Suprapubic skin (tissue), 4 donors: Measurements from ENCODE around the gene NKRF. TPM values are rescaled to one million over a fixed set of nuclear protein-coding genes. Genes with fewer than 3 reads are reported as not detected.
A peak's percentile ranks its signal among the peaks of the same experiment; 100 is the strongest.

Experiments
- DNase-seq, 2 donors: peaks; one replicate each; pipeline ENCODE4 v3.0.0-alpha.2; 2019; ENCODE audit warnings: low spot score in 2 of 2
- H3K27ac ChIP-seq: fragments of 200-600 bp; sonication (generic); one replicate; pipeline ENCODE4 v1.5.1; 2019
- H3K27me3 ChIP-seq: fragments of 200-600 bp; sonication (generic); one replicate; pipeline ENCODE4 v1.5.1; 2019
- H3K36me3 ChIP-seq: fragments of 200-600 bp; sonication (generic); one replicate; pipeline ENCODE4 v1.5.1; 2019
- H3K4me1 ChIP-seq: fragments of 200-600 bp; sonication (generic); one replicate; pipeline ENCODE4 v1.5.1; 2019
- H3K4me3 ChIP-seq: fragments of 200-600 bp; sonication (generic); one replicate; pipeline ENCODE4 v1.5.1; 2019; ENCODE audit warnings: mild to moderate bottlenecking
- H3K9me3 ChIP-seq: fragments of 200-600 bp; sonication (generic); one replicate; pipeline ENCODE4 v1.5.1; 2019
- EP300 ChIP-seq: sonication (generic); formaldehyde crosslinking; IDR thresholded peaks from one replicate; pipeline ENCODE4 v1.6.1; 2017; ENCODE audit warnings: antibody characterized with exemption
- POLR2A ChIP-seq, 2 donors: fragments of 450-650 bp; IDR thresholded peaks; one replicate each; pipeline ENCODE4 v1.6.1; 2017; ENCODE audit warnings: antibody characterized with exemption in 2 of 2, mild to moderate bottlenecking in 2 of 2, moderate library complexity in 2 of 2
- POLR2AphosphoS5 ChIP-seq, 3 donors: sonication (generic); formaldehyde crosslinking; IDR thresholded peaks; one replicate each; pipeline ENCODE4 v1.6.1; 2017; ENCODE audit warnings: antibody characterized with exemption in 3 of 3
- WGBS: methylation state at CpG from one replicate; pipeline ENCODE4 v1.1.5; 2018; 5-methylcytosine and 5-hydroxymethylcytosine counted together
- total RNA-seq, 4 donors: library from RNA; depleted of rRNA; stranded (reverse); fragments of >200 nt; gene quantifications; one replicate each; pipeline ENCODE4 v1.1.0, GENCODE V29; 2016
- TF ChIP-seq, protein P1 (sequence below), 2 donors: fragments of 200-600 bp in 1 of 2; fragments of 450-650 bp in 1 of 2; sonication (generic) in 1 of 2; IDR thresholded peaks; one replicate each; pipeline ENCODE4 v1.5.1; 2016 to 2019; ENCODE audit warnings: antibody characterized with exemption in 2 of 2, mild to moderate bottlenecking in 1 of 2, moderate library complexity in 1 of 2

The NKRF gene
- total RNA-seq, 4 donors from 2014 or later = 9.7 to 13.6 (median 11.9) TPM

DNA sequence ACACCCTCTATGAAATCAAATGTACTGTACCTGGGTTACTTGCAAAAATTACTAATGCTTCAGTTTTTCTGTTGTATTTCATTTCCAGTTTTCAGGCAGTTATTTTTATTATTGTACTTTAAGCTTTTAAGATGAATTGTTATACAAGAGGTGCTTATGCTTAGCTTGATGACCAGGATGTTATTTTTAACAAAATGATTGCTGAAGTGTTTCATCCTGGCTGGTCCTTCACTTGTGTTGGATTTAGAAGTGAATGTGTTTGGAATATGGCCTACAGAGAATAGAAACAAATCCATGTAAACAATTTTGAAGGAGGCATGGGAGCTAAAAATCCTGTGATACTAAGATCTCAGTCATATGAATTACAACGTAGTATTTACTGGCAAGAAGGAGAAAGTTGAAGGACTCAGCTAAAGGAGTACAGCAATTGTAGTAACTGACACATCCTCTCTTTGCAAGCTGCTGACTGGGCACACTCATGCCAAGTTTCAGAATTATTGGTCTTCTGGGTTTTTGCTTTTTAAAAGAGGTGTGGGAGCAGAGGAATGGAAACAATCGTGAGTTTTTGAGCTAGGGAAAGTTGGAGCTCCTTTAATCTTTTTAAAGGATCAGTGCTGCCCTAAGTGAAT is 22.7 kb downstream of the NKRF start:
- H3K27ac ChIP-seq = no peak overlapping the region
- DNase-seq = no peak

DNA sequence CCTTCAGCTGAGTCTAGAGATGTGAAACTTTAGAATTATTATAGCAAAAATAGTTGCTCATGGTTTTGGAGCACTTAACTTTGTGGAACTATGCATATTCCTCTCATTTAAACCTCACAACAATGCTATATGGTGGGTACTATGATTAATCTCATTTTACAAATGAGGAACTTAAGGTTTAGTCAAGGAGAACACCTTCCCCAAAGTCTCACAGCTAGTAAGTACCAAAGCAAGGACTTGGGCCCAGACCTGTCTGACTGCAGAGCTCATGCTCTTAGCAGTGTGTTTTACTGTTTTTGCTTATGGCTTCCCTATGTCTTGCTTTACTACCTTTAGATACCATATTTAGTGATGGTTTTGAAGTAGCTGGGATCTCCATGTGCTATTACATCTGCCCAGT is 26.8 kb downstream of the NKRF start:
- DNase-seq = no peak
- no peaks in the 10 kb centered on the region for H3K9me3 ChIP-seq
- no peak overlapping the region for H3K27ac ChIP-seq
- no peaks in the 10 kb centered on the region for H3K36me3 ChIP-seq
- no peak for TF ChIP-seq EP300
- TF ChIP-seq POLR2AphosphoS5 (IDR thresholded peaks at IDR 0.05) = no peak
- TF ChIP-seq, protein P1, sequence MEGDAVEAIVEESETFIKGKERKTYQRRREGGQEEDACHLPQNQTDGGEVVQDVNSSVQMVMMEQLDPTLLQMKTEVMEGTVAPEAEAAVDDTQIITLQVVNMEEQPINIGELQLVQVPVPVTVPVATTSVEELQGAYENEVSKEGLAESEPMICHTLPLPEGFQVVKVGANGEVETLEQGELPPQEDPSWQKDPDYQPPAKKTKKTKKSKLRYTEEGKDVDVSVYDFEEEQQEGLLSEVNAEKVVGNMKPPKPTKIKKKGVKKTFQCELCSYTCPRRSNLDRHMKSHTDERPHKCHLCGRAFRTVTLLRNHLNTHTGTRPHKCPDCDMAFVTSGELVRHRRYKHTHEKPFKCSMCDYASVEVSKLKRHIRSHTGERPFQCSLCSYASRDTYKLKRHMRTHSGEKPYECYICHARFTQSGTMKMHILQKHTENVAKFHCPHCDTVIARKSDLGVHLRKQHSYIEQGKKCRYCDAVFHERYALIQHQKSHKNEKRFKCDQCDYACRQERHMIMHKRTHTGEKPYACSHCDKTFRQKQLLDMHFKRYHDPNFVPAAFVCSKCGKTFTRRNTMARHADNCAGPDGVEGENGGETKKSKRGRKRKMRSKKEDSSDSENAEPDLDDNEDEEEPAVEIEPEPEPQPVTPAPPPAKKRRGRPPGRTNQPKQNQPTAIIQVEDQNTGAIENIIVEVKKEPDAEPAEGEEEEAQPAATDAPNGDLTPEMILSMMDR (IDR thresholded peaks at IDR 0.05) = no peak
- H3K4me3 ChIP-seq = no peak overlapping the region
- no peaks in the 10 kb centered on the region for H3K27me3 ChIP-seq
- H3K4me1 ChIP-seq = peaks cover 11% of the 10 kb centered on the region

More for the DNA sequence above, 22.7 kb downstream of the NKRF start:
- H3K4me3 ChIP-seq = no peak overlapping the region
- no peak for TF ChIP-seq POLR2AphosphoS5 (IDR thresholded peaks at IDR 0.05)
- no peak for TF ChIP-seq EP300
- no peak for TF ChIP-seq POLR2A (IDR thresholded peaks at IDR 0.05)
- TF ChIP-seq, protein P1 (IDR thresholded peaks at IDR 0.05) = no peak
- no peaks in the 10 kb centered on the region for H3K4me1 ChIP-seq
- H3K9me3 ChIP-seq = no peaks in the 10 kb centered on the region
- no peaks in the 10 kb centered on the region for H3K27me3 ChIP-seq
- H3K36me3 ChIP-seq = no peaks in the 10 kb centered on the region
- 63% methylated on average over 2 of the region's 2 CpGs for WGBS

DNA sequence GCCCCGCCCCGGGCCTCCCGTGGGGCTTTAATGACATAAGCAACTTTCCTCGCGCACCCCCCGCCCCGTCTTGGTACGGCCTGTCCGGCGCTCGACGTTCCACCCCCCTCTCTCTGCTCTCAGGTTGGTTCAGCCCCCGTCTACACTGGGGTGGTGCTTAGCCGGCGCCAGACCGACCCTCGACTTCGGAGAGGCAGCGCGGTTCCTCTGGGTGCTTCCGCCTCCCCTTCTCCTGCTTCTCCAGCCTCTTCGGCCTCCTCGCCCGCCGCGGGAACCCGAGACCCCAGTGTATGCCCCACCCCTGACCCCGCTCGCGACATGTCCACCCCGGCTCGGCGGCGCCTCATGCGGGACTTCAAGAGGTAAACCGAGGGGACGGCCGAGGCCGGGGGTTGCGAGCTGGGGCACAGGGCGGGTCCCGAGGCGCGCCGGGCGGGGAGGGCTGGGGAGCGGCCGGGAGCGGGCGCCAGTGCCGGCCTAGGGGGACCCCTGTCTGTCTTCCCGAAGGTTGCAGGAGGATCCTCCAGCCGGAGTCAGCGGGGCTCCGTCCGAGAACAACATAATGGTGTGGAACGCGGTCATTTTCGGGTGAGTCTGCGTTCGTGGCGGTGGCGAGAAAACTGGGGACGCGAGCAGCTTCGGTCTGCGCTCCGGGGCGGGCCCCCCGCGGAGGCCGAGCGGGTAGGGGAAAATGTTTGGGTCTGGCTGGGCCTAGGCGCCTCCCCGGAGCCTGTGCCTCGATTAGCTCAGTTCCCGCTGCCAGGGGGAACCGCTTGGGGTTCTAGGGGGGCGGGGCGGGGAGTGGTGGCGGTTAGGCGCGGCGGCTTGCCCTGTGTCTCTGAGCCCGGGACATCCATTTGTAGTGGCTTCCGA is 31.6 kb downstream of the NKRF start, which contains the start of gene UBE2A:
UBE2A (plus strand) TSS at position 170 of the 873 bp plus-strand sequence; CDS start at position 319, 149 bp downstream.
- TF ChIP-seq, protein P1 (IDR thresholded peaks at IDR 0.05) = peak in 1 of 2 donors; percentile 53
- peak in 1 of 3 donors; percentile 28 for TF ChIP-seq POLR2AphosphoS5 (IDR thresholded peaks at IDR 0.05)
- TF ChIP-seq POLR2A (IDR thresholded peaks at IDR 0.05) = peak in 1 of 2 donors; percentile 80
- no peak for TF ChIP-seq EP300
- 37% methylated on average over 50 of the region's 86 CpGs for WGBS
- peaks cover 14% of the 10 kb centered on the region for H3K4me1 ChIP-seq
- H3K27me3 ChIP-seq = no peaks in the 10 kb centered on the region
- H3K9me3 ChIP-seq = no peaks in the 10 kb centered on the region
- no peaks in the 10 kb centered on the region for H3K36me3 ChIP-seq
- peak; percentile 93 to 94 for DNase-seq
- H3K4me3 ChIP-seq = peak within 1 kb of the TSS; percentile 74
- H3K27ac ChIP-seq = peak within 1 kb of the TSS; percentile 94

DNA sequence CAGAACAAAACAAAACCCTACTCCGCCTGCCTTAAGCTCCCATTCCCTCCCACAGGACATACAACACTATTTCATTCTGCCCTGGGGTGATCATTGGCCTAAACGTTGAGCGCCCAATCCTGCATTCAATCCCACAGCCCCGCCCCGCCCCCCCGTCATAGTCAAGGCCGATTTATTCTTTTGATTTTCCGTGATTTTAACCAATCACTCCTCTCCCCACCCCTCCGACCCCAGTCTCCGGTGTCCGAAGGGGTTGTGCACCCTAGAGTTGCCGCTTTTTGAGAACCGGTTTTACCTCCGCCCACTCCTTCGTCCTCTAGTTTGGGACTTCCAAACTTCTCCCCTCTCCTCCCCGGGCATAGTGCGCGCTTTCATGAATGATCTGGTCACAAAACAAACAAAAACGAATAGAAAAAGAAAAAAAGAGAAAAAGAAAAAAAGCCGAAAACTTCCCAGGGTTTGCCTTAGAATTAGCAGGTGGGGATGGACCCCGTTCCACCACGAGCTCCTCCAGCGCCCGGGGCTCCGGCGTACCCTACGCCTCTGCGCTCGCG is 32.3 kb downstream of the NKRF start:
- DNase-seq = peak in 1 of 2 donors; percentile 76
- H3K27ac ChIP-seq = peak overlapping the region; percentile 94
- H3K27me3 ChIP-seq = no peaks in the 10 kb centered on the region
- TF ChIP-seq, protein P1 (IDR thresholded peaks at IDR 0.05) = no peak
- TF ChIP-seq POLR2A (IDR thresholded peaks at IDR 0.05) = no peak
- no peak for TF ChIP-seq POLR2AphosphoS5 (IDR thresholded peaks at IDR 0.05)
- no peak for TF ChIP-seq EP300
- no peaks in the 10 kb centered on the region for H3K36me3 ChIP-seq
- H3K9me3 ChIP-seq = no peaks in the 10 kb centered on the region
- peaks cover 14% of the 10 kb centered on the region for H3K4me1 ChIP-seq
- 33% methylated on average over 30 of the region's 30 CpGs for WGBS
- peak overlapping the region; percentile 74 for H3K4me3 ChIP-seq

DNA sequence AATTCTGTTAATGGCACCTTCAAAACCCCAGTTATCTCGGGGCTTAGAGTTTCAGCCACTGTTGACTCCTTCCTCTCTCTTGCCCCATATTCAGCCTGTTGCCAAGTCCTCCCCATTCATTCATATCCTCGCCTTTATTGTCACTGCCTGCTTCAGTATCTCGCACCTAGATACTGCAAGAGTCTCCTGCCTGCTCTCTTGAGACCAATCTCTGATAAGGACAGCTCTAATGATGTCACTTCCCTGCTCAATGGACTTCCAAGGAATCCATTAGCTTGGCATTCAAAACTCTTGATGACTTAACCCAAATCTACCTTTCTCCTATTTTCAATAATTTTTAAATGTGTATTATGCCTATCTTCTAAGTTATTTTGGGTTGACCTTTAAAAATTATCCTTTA is 33.0 kb downstream of the NKRF start:
- WGBS = 48% methylated on average over 3 of the region's 3 CpGs
- H3K27ac ChIP-seq = peak overlapping the region; percentile 94
- peak overlapping the region; percentile 74 for H3K4me3 ChIP-seq
- H3K36me3 ChIP-seq = no peaks in the 10 kb centered on the region
- H3K9me3 ChIP-seq = no peaks in the 10 kb centered on the region
- DNase-seq = no peak
- peaks cover 14% of the 10 kb centered on the region for H3K4me1 ChIP-seq
- no peaks in the 10 kb centered on the region for H3K27me3 ChIP-seq
- TF ChIP-seq, protein P1 (IDR thresholded peaks at IDR 0.05) = no peak
- TF ChIP-seq POLR2AphosphoS5 (IDR thresholded peaks at IDR 0.05) (no peak), EP300 (no peak), POLR2A (IDR thresholded peaks at IDR 0.05) (no peak)
